VCaP (cell line): ENCODE measurements around the gene KRT79.

Experiments
- H3K27ac ChIP-seq: fragments of 450-650 bp; 2 replicates; pipeline ENCODE4 v1.5.1; 2017
- TF ChIP-seq, protein P1 (sequence below): fragments of 450-650 bp; conservative IDR thresholded peaks from 2 replicates; pipeline ENCODE4 v1.5.1; 2017; ENCODE audit warnings: mild to moderate bottlenecking, moderate library complexity

Gene KRT79

DNA sequence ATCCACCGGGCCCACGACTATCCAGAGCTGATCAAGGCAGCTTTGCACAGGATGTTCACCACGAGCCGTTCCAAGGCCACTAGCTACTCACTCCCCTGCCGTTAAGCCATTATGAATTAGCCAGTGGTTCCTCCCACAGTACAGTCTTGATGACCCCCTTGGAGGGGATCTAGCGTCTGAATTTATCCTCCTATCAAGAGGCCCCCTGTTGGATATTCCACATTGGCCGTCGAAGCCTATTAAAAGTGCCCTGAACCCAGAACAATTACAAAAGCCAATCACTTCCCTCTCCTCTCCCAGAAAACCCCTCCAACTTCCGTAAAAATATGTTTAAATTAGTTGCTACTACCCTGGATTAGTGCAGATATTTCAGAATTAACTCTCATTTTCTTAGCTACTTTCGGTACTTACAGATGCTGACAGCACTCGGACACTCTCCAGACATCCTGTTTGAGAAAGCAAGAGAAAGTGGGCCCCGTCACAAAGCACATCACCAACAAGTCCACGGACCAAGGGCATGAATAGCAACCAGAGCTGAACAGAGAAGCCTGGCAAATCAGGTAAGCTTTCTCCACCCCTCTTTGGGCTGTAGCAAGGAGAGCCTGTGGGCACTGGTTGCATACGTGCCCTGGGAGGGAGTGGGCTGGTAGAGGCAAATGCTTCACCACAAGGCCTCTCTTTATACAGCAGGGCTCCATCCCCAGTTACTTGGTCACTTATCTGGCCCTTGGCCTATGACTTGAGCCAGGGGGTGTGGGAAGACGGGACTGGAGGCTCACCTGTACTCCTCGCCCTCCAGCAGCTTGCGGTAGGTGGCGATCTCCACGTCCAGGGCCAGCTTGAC is 43.5 kb downstream of the KRT79 start:
- TF ChIP-seq, protein P1, sequence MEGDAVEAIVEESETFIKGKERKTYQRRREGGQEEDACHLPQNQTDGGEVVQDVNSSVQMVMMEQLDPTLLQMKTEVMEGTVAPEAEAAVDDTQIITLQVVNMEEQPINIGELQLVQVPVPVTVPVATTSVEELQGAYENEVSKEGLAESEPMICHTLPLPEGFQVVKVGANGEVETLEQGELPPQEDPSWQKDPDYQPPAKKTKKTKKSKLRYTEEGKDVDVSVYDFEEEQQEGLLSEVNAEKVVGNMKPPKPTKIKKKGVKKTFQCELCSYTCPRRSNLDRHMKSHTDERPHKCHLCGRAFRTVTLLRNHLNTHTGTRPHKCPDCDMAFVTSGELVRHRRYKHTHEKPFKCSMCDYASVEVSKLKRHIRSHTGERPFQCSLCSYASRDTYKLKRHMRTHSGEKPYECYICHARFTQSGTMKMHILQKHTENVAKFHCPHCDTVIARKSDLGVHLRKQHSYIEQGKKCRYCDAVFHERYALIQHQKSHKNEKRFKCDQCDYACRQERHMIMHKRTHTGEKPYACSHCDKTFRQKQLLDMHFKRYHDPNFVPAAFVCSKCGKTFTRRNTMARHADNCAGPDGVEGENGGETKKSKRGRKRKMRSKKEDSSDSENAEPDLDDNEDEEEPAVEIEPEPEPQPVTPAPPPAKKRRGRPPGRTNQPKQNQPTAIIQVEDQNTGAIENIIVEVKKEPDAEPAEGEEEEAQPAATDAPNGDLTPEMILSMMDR = no peak
- H3K27ac ChIP-seq = no peak overlapping the region

DNA sequence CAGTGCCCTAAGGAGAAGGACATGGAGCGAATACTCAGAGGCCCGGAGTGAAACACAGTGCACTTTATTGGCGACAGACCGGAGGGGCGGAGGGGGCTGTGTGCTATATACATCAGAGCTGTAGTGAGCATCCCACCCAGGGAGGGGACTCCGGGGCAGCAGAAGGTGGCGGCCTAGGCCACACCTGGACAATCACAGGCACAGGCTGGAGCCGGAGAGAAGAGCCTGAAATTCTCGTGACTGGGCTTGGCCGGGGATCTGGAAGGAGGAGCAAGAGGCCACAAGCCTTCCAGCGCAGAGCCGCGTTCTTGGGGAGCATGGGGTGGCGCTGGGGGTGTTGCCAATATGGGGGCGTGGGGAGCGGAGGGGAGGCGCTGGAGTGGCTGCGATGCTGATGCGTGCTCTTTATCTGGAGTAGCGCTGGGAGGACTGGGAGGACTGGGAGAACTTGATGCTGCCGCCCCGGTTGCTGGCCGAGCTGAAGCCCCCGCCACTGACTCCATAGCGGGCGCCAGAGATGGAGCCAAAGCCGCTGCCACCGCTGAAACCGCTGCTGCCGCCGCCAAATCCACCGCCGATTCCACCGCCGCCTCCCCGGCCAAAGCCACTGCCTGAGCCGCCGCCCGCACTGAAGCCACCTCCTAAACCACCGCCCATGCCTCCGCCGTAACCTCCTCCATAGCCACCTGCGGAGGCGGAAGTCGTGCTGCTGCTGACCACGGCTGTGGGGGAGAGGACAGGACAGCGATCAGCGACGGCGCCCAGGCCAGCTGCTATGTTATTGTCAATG is 44.3 kb downstream of the KRT79 start:
- TF ChIP-seq, protein P1 = no peak
- no peak overlapping the region for H3K27ac ChIP-seq

DNA sequence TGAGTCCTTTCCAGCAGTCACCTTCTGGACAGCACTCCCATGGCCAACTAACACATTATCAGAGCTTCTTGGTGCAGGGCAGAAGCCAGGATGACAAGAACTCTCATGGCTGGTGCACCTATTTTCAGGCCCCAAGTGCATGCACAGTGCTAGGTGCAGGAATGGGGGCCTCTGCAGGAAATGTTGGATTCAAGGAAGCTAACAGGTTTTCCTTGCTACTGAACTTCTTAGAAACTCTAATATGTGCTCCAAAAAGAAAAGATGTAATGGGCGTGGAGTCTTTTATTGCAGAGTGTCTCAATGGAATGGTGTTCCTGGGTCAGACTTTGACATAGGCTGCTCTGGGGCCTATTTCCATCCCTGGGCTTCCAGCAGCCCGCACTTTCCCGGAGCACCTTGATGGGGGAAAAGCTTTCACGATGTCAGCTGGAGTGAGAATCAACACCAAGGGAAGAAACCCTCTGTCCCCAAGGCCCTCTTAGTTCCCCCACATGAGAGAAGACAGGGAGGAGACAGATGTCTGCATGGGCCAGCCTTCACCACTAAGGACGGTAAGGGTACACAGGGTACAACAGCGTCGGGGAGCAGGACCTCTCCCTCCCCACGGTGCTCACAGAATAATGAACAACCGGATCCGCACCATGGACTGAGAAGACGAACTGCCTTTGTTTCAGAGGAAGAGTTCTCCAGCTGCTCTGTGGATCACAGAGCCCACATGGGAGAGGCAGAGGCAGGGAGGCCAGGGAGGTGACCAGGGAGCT is 45.1 kb downstream of the KRT79 start:
- no peak overlapping the region for H3K27ac ChIP-seq
- TF ChIP-seq, protein P1 = no peak

DNA sequence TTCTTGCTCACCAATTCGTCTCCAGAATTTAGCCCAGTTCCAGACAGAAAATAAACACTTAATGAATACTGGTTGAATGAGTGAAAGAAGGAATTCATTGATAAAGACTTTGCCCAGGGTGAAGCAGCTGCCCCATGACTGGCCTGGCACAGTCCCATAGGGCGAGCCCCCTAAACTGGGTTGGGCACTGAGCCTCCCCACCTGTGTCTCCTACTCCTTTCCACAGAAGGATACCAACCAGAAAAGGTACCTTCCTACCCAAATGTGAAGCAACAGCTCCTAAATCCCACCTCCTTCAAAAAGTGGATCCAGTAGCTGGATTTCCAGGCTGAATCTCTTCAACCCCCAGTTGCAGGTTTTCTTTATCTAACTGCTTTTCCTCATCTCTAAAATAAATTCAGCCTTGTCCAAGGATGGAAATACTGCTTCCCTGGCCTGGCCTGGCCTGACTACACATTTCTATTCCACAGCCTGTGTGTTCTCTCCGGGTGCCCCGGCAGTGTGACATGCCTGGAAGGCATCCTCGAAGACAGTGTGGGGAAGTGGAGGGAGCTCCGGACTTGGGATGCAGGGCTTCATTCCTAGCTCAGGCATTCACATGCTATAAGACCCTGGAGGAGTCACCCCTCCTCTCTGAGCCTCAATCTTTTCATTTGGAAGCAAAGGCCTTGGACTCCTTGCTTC is 45.8 kb downstream of the KRT79 start:
- H3K27ac ChIP-seq = no peak overlapping the region
- TF ChIP-seq, protein P1 = no peak

DNA sequence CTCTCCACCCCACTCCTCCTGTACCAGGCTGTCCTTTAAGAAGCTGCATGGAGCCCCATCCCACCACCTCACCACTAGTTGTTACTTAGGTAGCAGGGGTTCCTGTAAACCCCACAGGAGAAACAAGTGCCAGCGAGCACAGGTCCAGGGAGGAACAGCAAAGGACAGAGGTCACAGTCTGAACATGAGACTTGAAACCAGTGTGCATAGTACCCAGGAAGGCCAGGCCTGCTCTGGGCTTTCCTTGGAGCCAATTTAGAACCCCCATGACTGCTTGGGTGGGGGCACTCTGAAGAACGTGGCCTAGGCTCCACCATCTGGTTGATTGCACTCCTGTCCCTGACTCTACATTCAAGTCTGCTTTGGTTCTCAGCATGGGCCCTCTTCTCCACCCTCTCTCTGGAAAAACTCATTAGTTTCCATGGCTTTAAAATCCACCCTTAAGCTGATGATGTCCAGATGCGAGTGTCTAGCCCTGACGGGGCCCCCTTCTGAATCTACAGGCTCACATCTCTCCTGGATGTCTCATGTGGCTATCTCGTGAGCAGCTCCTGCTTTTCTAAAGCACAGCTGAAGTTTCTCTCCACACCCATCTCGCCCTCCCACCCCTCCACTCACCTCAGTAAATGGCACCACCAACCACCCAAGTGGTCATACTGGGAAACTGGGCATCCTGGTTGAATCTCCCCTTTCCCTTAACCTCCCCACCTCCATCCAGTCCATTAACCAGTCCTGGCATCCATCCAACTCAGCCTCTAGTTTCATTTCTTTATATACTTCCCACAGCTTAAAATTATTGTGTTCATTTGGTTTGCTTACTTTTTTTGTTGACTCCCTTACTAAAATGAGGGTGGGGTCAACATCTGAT is 46.6 kb downstream of the KRT79 start:
- TF ChIP-seq, protein P1 = no peak
- H3K27ac ChIP-seq = no peak overlapping the region

DNA sequence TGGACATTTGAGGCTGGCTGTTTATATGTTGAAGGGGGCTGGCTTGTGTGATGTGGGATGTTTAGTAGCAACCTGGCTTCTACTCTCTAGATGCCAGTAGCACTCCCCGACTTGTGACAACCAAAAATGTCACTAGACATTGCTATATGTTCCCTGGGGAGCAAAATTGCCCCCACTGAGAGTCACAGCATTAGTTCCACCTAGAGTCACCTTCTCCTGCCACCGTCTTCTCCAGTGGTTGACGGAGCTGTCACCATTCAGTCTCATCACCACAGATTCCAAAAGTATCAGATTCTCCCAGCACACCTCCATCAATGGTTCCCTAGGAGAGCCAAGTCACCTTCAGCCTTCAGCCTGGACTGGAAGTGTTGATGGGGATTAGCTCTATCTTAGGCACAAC is 49.2 kb downstream of the KRT79 start:
- TF ChIP-seq, protein P1 = no peak
- no peak overlapping the region for H3K27ac ChIP-seq
